Stimulated activated CD4-positive, alpha-beta T cell treated with anti-CD3 and anti-CD28 coated beads, Interleukin-2, amount 100 ng/mL, for 48 hours (primary cell): Measurements from ENCODE around the gene ZFP14.
"Not testable (repeated sequence)": the region's sequence is repeated elsewhere in the genome, so short reads cannot be mapped to it uniquely, and the experiment has no call there.

ENCODE experiments used
- DNase-seq, 2 donors: peaks; one replicate each; pipeline ENCODE4 v3.0.0-alpha.2; 2020

ZFP14 gene

DNA sequence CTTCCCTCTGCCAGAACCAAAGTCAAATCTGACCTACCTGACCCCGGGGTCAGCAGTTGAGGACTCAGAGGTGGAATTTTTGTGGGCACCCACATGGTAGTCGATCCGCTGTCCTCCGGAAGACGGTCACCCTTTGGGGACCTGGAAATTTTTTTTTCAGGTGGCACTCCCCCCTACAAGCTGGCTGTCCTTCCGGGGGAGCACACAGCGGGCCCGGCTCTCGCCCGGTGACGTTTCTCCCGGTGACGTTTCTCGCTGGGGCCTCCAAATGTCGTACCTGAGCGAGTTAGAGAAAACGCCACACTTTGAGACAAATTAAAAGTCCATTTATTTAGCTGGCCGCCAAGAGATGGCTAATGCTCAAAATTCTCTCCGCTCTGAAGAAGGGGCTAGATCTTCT is 48.8 kb downstream of the ZFP14 start:
- no peak for DNase-seq

GRCh38 chr19:36329534-36329933 is 49.5 kb downstream of the ZFP14 start:
- not testable (repeated sequence) for DNase-seq

DNA sequence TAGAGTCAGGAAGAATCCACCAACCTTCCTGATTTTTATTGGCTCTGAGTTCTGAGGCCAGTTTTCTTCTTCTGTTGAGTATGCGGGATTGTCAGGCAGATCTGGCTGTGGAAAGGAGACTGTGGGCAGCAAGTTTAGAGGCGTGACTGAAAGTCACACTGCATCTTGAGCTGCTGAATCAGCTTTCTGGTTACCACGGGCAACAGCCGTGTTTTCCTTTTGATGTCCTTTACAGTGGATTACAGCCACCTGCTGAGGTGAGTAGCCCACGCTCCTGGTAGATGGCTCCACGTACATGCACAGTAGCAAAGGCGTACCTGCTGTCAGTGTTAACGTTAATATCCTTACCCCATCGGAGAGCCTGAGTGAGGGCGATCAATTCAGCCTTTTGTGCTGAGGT is 52.4 kb downstream of the ZFP14 start:
- not testable (repeated sequence) for DNase-seq

- not testable (repeated sequence) for DNase-seq
Measured at GRCh38 chr19:36315164-36315563, 63.8 kb downstream of the ZFP14 start.

DNA sequence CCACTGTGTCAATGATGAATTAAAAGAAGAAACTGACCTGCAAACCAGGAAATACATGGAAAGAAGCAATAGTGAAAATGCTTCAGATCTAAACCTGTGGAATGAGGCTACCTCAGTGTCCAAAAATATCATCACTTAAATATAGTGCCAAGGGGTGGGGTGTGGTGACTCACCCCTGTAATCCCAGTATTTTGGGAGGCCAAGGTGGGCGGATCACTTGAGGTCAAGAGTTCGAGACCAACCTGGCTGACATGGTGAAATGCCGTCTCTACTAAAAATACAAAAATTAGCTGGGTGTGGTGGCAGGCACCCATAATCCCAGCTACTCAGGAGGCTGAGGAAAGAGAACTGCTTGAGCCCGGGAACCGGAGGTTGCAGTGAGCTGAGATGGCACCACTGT is 64.9 kb downstream of the ZFP14 start:
- not testable (repeated sequence) for DNase-seq

GRCh38 chr19:36311098-36311760 is 67.8 kb downstream of the ZFP14 start:
- not testable (repeated sequence) for DNase-seq

DNA sequence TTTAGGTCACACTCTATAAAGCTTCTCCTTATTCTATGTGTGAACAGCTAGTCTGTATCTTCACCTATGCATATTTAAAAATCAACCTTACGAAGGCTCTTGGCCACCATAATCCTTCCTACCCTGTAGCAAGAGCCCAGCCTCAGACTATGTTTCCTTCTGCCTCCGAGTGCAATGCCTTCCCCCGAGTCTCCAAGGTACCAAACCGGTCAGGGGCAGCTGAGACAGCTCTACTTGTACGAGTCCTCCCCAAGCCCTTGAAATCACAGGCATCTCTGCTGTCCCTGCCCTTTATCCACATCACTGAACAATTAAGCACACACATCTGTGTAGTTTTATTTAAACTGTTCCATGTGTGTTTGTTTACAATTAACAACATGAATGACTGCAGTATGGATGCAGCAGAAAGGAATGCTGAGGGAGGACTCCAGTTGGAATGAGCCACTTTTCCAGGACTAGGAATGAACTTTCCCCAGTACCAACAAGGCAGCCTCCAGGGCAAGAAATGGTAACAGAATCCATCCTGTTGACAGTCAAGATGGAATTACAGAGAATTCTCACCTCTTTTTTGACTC is 68.5 kb downstream of the ZFP14 start:
- DNase-seq = not testable (repeated sequence)

GRCh38 chr19:36309759-36310158 is 69.2 kb downstream of the ZFP14 start:
- DNase-seq = not testable (repeated sequence)

GRCh38 chr19:36309309-36309708 is 69.7 kb downstream of the ZFP14 start:
- DNase-seq = not testable (repeated sequence)

GRCh38 chr19:36292317-36292716 is 86.7 kb downstream of the ZFP14 start:
- DNase-seq = not testable (repeated sequence)
